IMR-90 (cell line): ENCODE measurements around the gene PPP4C. TPM values are rescaled to one million over a fixed set of nuclear protein-coding genes. Genes with fewer than 3 reads are reported as not detected.

Source experiments
- ATAC-seq: fragments of 200-7000 bp; cut with Tn5 transposase; 2 replicates; pipeline ENCODE4 v1.9.1; 2020; ENCODE audit warnings: low read depth, mild to moderate bottlenecking, moderate library complexity
- BruUV-seq: library from RNA; stranded (reverse); fragments of 400-500 nt; replicated peaks from 2 replicates; lab custom pipeline; 2021; lab: Mats Ljungman, UMichigan
- CTCF ChIA-PET: fragments of 300-600 bp; formaldehyde crosslinking; extraction: SDS; loops from one replicate; lab custom pipeline; 2021; ENCODE audit warnings: antibody characterized with exemption; lab: Yijun Ruan, JAX
- POLR2A ChIA-PET: fragments of 300-600 bp; sonication (Branson Sonifier 250); formaldehyde crosslinking; loops from one replicate; lab custom pipeline; 2022; ENCODE audit warnings: antibody characterized with exemption; ENCODE audit not compliant: unreplicated experiment; lab: Charles Lee
- DNase-seq: peaks from one replicate; pipeline ENCODE4 v3.0.0; 2013
- H2AFZ ChIP-seq: replicated peaks from 2 replicates; pipeline ENCODE3; 2013; ENCODE audit warnings: low read length, mild to moderate bottlenecking; ENCODE audit not compliant: poor library complexity
- H2AK5ac ChIP-seq: 2 replicates; pipeline ENCODE4 v1.6.1; 2013; ENCODE audit warnings: low read depth, low read length, inconsistent platforms
- H2AK9ac ChIP-seq: replicated peaks from 2 replicates; pipeline ENCODE3; 2013; ENCODE audit warnings: mild to moderate bottlenecking, low read depth, low read length, moderate library complexity; ENCODE audit not compliant: poor library complexity
- H2BK120ac ChIP-seq: 2 replicates; pipeline ENCODE4 v1.6.1; 2013; ENCODE audit warnings: low read depth, low read length, inconsistent platforms
- H2BK15ac ChIP-seq: 3 replicates; pipeline ENCODE4 v1.6.1; 2013; ENCODE audit warnings: low read depth, low read length, inconsistent platforms
- H2BK20ac ChIP-seq: 2 replicates; pipeline ENCODE4 v1.6.1; 2013; ENCODE audit warnings: low read depth, mild to moderate bottlenecking, inconsistent platforms, low read length, moderate library complexity
- H2BK5ac ChIP-seq: 2 replicates; pipeline ENCODE4 v1.6.1; 2013; ENCODE audit warnings: mild to moderate bottlenecking, low read depth, low read length, inconsistent platforms; ENCODE audit not compliant: poor library complexity, severe bottlenecking
- H3K14ac ChIP-seq: replicated peaks from 2 replicates; pipeline ENCODE4 v1.6.1; 2013; ENCODE audit warnings: low read depth, low read length, inconsistent platforms
- H3K18ac ChIP-seq: 2 replicates; pipeline ENCODE4 v1.6.1; 2013; ENCODE audit warnings: low read depth, low read length, control low read depth
- H3K23ac ChIP-seq: 2 replicates; pipeline ENCODE4 v1.6.1; 2013; ENCODE audit warnings: low read depth, low read length, inconsistent platforms
- H3K27ac ChIP-seq: 2 replicates; pipeline ENCODE4 v1.5.1; 2013; ENCODE audit warnings: mild to moderate bottlenecking, control low read depth, low read length; ENCODE audit not compliant: insufficient read depth
- H3K27me3 ChIP-seq: 2 replicates; pipeline ENCODE4 v1.6.1; 2013; ENCODE audit warnings: low read length; ENCODE audit not compliant: control insufficient read depth, insufficient read depth
- H3K36me3 ChIP-seq: 2 replicates; pipeline ENCODE4 v1.6.1; 2013; ENCODE audit warnings: low read length, mixed read lengths; ENCODE audit not compliant: control insufficient read depth, insufficient read depth
- H3K4ac ChIP-seq: 2 replicates; pipeline ENCODE4 v1.6.1; 2013; ENCODE audit warnings: low read depth, low read length, inconsistent platforms
- H3K4me1 ChIP-seq: 2 replicates; pipeline ENCODE4 v1.6.1; 2013; ENCODE audit warnings: low read length, mixed read lengths; ENCODE audit not compliant: control insufficient read depth, insufficient read depth
- H3K4me2 ChIP-seq: 2 replicates; pipeline ENCODE4 v1.6.1; 2013; ENCODE audit warnings: low read depth, mild to moderate bottlenecking, control low read depth, low read length, moderate library complexity
- H3K4me3 ChIP-seq: 2 replicates; pipeline ENCODE4 v1.5.1; 2013; ENCODE audit warnings: low read depth, mild to moderate bottlenecking, control low read depth, low read length, moderate library complexity; ENCODE audit not compliant: insufficient read depth
- H3K56ac ChIP-seq: 2 replicates; pipeline ENCODE4 v1.6.1; 2013; ENCODE audit warnings: low read length, inconsistent platforms; ENCODE audit not compliant: insufficient read depth; ENCODE audit errors: extremely low read depth
- H3K79me1 ChIP-seq, 2 experiments: 2 replicates each; pipeline ENCODE4 v1.6.1; 2013; ENCODE audit warnings: low read length in 2 of 2, inconsistent platforms in 1 of 2, low read depth in 1 of 2
- H3K9ac ChIP-seq: 2 replicates; pipeline ENCODE4 v1.6.1; 2013; ENCODE audit warnings: low read depth, low read length, control low read depth
- H3K9me1 ChIP-seq: 2 replicates; pipeline ENCODE4 v1.6.1; 2013; ENCODE audit warnings: low read length, inconsistent platforms; ENCODE audit not compliant: insufficient read depth
- H3K9me3 ChIP-seq: 2 replicates; pipeline ENCODE4 v1.6.1; 2013; ENCODE audit warnings: low read length; ENCODE audit not compliant: control insufficient read depth, insufficient read depth
- H4K20me1 ChIP-seq: 2 replicates; pipeline ENCODE4 v1.6.1; 2013; ENCODE audit warnings: low read length, inconsistent platforms; ENCODE audit not compliant: insufficient read depth
- H4K5ac ChIP-seq: 2 replicates; pipeline ENCODE4 v1.6.1; 2013; ENCODE audit warnings: mild to moderate bottlenecking, low read depth, low read length, control low read depth
- H4K8ac ChIP-seq, 2 experiments: 2 replicates each; pipeline ENCODE4 v1.6.1; 2013; ENCODE audit warnings: low read depth in 2 of 2, low read length in 2 of 2, control low read depth in 1 of 2, inconsistent platforms in 1 of 2
- H4K91ac ChIP-seq: 2 replicates; pipeline ENCODE4 v1.6.1; 2013; ENCODE audit warnings: low read depth, low read length, inconsistent platforms; ENCODE audit not compliant: insufficient read depth
- CEBPB ChIP-seq: IDR thresholded peaks from 2 replicates; pipeline ENCODE4 v1.6.1; 2012; ENCODE audit warnings: low read depth, low read length, improper control_type of control experiment
- CHD1 ChIP-seq: IDR thresholded peaks from 2 replicates; pipeline ENCODE4 v1.6.1; 2012; ENCODE audit warnings: low read depth, low read length, improper control_type of control experiment
- CTCF ChIP-seq: conservative IDR thresholded peaks from 2 replicates; pipeline ENCODE4 v1.5.1; 2012; ENCODE audit warnings: mild to moderate bottlenecking, low read depth, low read length, improper control_type of control experiment
- ELK1 ChIP-seq: fragments of 150-350 bp; IDR thresholded peaks from 2 replicates; pipeline ENCODE4 v1.6.1; 2016; ENCODE audit warnings: low read depth, mild to moderate bottlenecking, low read length, moderate library complexity, borderline replicate concordance
- MAFK ChIP-seq: IDR thresholded peaks from 2 replicates; pipeline ENCODE4 v1.6.1; 2012; ENCODE audit warnings: low read depth, low read length, improper control_type of control experiment
- MAZ ChIP-seq: IDR thresholded peaks from 2 replicates; pipeline ENCODE4 v1.6.1; 2012; ENCODE audit warnings: low read depth, mild to moderate bottlenecking, low read length, improper control_type of control experiment, moderate library complexity, borderline replicate concordance
- RAD21 ChIP-seq: IDR thresholded peaks from 2 replicates; pipeline ENCODE4 v1.6.1; 2012; ENCODE audit warnings: low read length, improper control_type of control experiment
- RCOR1 ChIP-seq: IDR thresholded peaks from 2 replicates; pipeline ENCODE4 v1.6.1; 2012; ENCODE audit warnings: mild to moderate bottlenecking, low read length, improper control_type of control experiment; ENCODE audit not compliant: insufficient replicate concordance
- RFX5 ChIP-seq: IDR thresholded peaks from 2 replicates; pipeline ENCODE4 v1.8.0; 2012; ENCODE audit warnings: low read depth, mild to moderate bottlenecking, low read length, moderate library complexity
- SMC3 ChIP-seq: fragments of 150-350 bp; IDR thresholded peaks from 2 replicates; pipeline ENCODE4 v1.6.1; 2016; ENCODE audit warnings: low read depth, mild to moderate bottlenecking, antibody characterized with exemption, low read length, moderate library complexity
- WGBS, 2 experiments: methylation state at CpG; one replicate each; pipeline versions ENCODE4 v1.1.5 to v1.1.7; 2013; ENCODE audit warnings: missing lambda C conversion rate in 2 of 2; ENCODE audit not compliant: insufficient read length in 1 of 2; ENCODE audit errors: extremely low coverage in 2 of 2; 5-methylcytosine and 5-hydroxymethylcytosine counted together
- dilution Hi-C: fragments of 300-500 bp; cut with HindIII; formaldehyde crosslinking; loops from one replicate; pipeline ENCODE4 v1.14.3; 2018; ENCODE audit warnings: low sequenced_read_pairs; ENCODE audit not compliant: unreplicated experiment
- in situ Hi-C: fragments of 300-500 bp; cut with MboI; formaldehyde crosslinking; loops from 3 replicates; pipeline ENCODE4 v1.14.3; 2019; ENCODE audit warnings: low sequenced_read_pairs, inconsistent platforms, mixed read lengths
- intact Hi-C: fragments of 100-400 bp; cut with micrococcal nuclease; formaldehyde crosslinking; loops from 2 replicates; pipeline ENCODE4 v1.10.0; 2022
- polyA plus RNA-seq, 3 experiments: library from polyadenylated mRNA; depleted of rRNA; stranded (reverse); fragments of >200 nt; gene quantifications; 2 replicates each; pipeline ENCODE4 v1.2.3, GENCODE V29; 2012; ENCODE audit warnings: low replicate concordance in 1 of 3
- total RNA-seq: library from RNA; depleted of rRNA; stranded (reverse); fragments of >200 nt; gene quantifications from 2 replicates; pipeline ENCODE4 v1.2.3, GENCODE V29; 2012

The PPP4C gene
- total and polyA plus RNA-seq, 2 of the 4 experiments (the other 2 are of a cell fraction): 200 to 209 TPM

GRCh38 chr16:30085247-30085646 lies 9.5 kb downstream of the PPP4C start:
- H3K27ac ChIP-seq: no peak overlapping the region

More at GRCh38 chr16:30085247-30085646, 9.5 kb downstream of the PPP4C start:
- Histone ChIP-seq H3K4me3 (no peak overlapping the region), H4K20me1 (peaks cover 20% of the 10 kb centered on the region), H4K91ac (no peak overlapping the region), H3K4me2 (no peak overlapping the region), H2AK5ac (no peak overlapping the region; the same call in 1 of the 2 replicates), H2BK15ac (no peak overlapping the region), H3K23ac (no peak overlapping the region), H3K27me3 (no peaks in the 10 kb centered on the region), H3K79me1 (peaks cover 14 to 25% of the 10 kb centered on the region in 2 experiments), H3K9ac (no peak overlapping the region), H4K8ac (no peak overlapping the region), H3K36me3 (peaks cover 49% of the 10 kb centered on the region), H3K4ac (no peak overlapping the region), H2BK5ac (no peak overlapping the region), H3K9me3 (no peaks in the 10 kb centered on the region), H3K9me1 (no peaks in the 10 kb centered on the region), H2BK20ac (no peak overlapping the region), H2AK9ac (no peak overlapping the region), H3K14ac (no peak overlapping the region), H4K5ac (no peak overlapping the region), H2AFZ (no peak overlapping the region), H2BK120ac (no peak overlapping the region), H3K56ac (no peak overlapping the region), H3K4me1 (0 out of 2 replicates have a peak, but pooled peaks cover 2% of the 10 kb centered on the region), H3K18ac (no peak overlapping the region)
- ATAC-seq: no peak
- WGBS, 2 experiments: 59% methylated on average over 2 of the region's 3 CpGs; no CpG with 5 or more reads in 1 of the 2 experiments
- intact Hi-C loops (no loop called here), dilution Hi-C loops (no loop called here), in situ Hi-C loops (no loop called here)
- no peak for TF ChIP-seq RCOR1
- TF ChIP-seq MAFK: no peak
- no peak for TF ChIP-seq SMC3
- no peak for TF ChIP-seq MAZ
- no peak for TF ChIP-seq RFX5
- no peak for TF ChIP-seq CHD1
- no peak for TF ChIP-seq CTCF
- TF ChIP-seq ELK1: no peak
- no peak for TF ChIP-seq CEBPB
- TF ChIP-seq RAD21: no peak
- DNase-seq: no peak
- CTCF ChIA-PET: no interaction called here
- POLR2A ChIA-PET: interaction anchor here (0.7 kb wide), 1 partner anchor 1427 kb away, joined by 4 read pairs; no protein-coding TSS in a partner anchor
- no TSS peak for BruUV-seq
